IMR-90 (cell line): ENCODE data around the gene SERBP1. TPM values are rescaled to one million over a fixed set of nuclear protein-coding genes. Genes with fewer than 3 reads are reported as not detected.

ENCODE experiments used
- ATAC-seq: fragments of 200-7000 bp; cut with Tn5 transposase; 2 replicates; pipeline ENCODE4 v1.9.1; 2020; ENCODE audit warnings: low read depth, mild to moderate bottlenecking, moderate library complexity
- BruUV-seq: library from RNA; stranded (reverse); fragments of 400-500 nt; replicated peaks from 2 replicates; lab custom pipeline; 2021; lab: Mats Ljungman, UMichigan
- CTCF ChIA-PET: fragments of 300-600 bp; formaldehyde crosslinking; extraction: SDS; loops from one replicate; lab custom pipeline; 2021; ENCODE audit warnings: antibody characterized with exemption; lab: Yijun Ruan, JAX
- POLR2A ChIA-PET: fragments of 300-600 bp; sonication (Branson Sonifier 250); formaldehyde crosslinking; loops from one replicate; lab custom pipeline; 2022; ENCODE audit warnings: antibody characterized with exemption; ENCODE audit not compliant: unreplicated experiment; lab: Charles Lee
- DNase-seq: peaks from one replicate; pipeline ENCODE4 v3.0.0; 2013
- H2AFZ ChIP-seq: replicated peaks from 2 replicates; pipeline ENCODE3; 2013; ENCODE audit warnings: low read length, mild to moderate bottlenecking; ENCODE audit not compliant: poor library complexity
- H2AK5ac ChIP-seq: 2 replicates; pipeline ENCODE4 v1.6.1; 2013; ENCODE audit warnings: low read depth, low read length, inconsistent platforms
- H2AK9ac ChIP-seq: replicated peaks from 2 replicates; pipeline ENCODE3; 2013; ENCODE audit warnings: mild to moderate bottlenecking, low read depth, low read length, moderate library complexity; ENCODE audit not compliant: poor library complexity
- H2BK120ac ChIP-seq: 2 replicates; pipeline ENCODE4 v1.6.1; 2013; ENCODE audit warnings: low read depth, low read length, inconsistent platforms
- H2BK15ac ChIP-seq: 3 replicates; pipeline ENCODE4 v1.6.1; 2013; ENCODE audit warnings: low read depth, low read length, inconsistent platforms
- H2BK20ac ChIP-seq: 2 replicates; pipeline ENCODE4 v1.6.1; 2013; ENCODE audit warnings: low read depth, mild to moderate bottlenecking, inconsistent platforms, low read length, moderate library complexity
- H2BK5ac ChIP-seq: 2 replicates; pipeline ENCODE4 v1.6.1; 2013; ENCODE audit warnings: mild to moderate bottlenecking, low read depth, low read length, inconsistent platforms; ENCODE audit not compliant: poor library complexity, severe bottlenecking
- H3K14ac ChIP-seq: replicated peaks from 2 replicates; pipeline ENCODE4 v1.6.1; 2013; ENCODE audit warnings: low read depth, low read length, inconsistent platforms
- H3K18ac ChIP-seq: 2 replicates; pipeline ENCODE4 v1.6.1; 2013; ENCODE audit warnings: low read depth, low read length, control low read depth
- H3K23ac ChIP-seq: 2 replicates; pipeline ENCODE4 v1.6.1; 2013; ENCODE audit warnings: low read depth, low read length, inconsistent platforms
- H3K27ac ChIP-seq: 2 replicates; pipeline ENCODE4 v1.5.1; 2013; ENCODE audit warnings: mild to moderate bottlenecking, control low read depth, low read length; ENCODE audit not compliant: insufficient read depth
- H3K27me3 ChIP-seq: 2 replicates; pipeline ENCODE4 v1.6.1; 2013; ENCODE audit warnings: low read length; ENCODE audit not compliant: control insufficient read depth, insufficient read depth
- H3K36me3 ChIP-seq: 2 replicates; pipeline ENCODE4 v1.6.1; 2013; ENCODE audit warnings: low read length, mixed read lengths; ENCODE audit not compliant: control insufficient read depth, insufficient read depth
- H3K4ac ChIP-seq: 2 replicates; pipeline ENCODE4 v1.6.1; 2013; ENCODE audit warnings: low read depth, low read length, inconsistent platforms
- H3K4me1 ChIP-seq: 2 replicates; pipeline ENCODE4 v1.6.1; 2013; ENCODE audit warnings: low read length, mixed read lengths; ENCODE audit not compliant: control insufficient read depth, insufficient read depth
- H3K4me2 ChIP-seq: 2 replicates; pipeline ENCODE4 v1.6.1; 2013; ENCODE audit warnings: low read depth, mild to moderate bottlenecking, control low read depth, low read length, moderate library complexity
- H3K4me3 ChIP-seq: 2 replicates; pipeline ENCODE4 v1.5.1; 2013; ENCODE audit warnings: low read depth, mild to moderate bottlenecking, control low read depth, low read length, moderate library complexity; ENCODE audit not compliant: insufficient read depth
- H3K56ac ChIP-seq: 2 replicates; pipeline ENCODE4 v1.6.1; 2013; ENCODE audit warnings: low read length, inconsistent platforms; ENCODE audit not compliant: insufficient read depth; ENCODE audit errors: extremely low read depth
- H3K79me1 ChIP-seq, 2 experiments: 2 replicates each; pipeline ENCODE4 v1.6.1; 2013; ENCODE audit warnings: low read length in 2 of 2, inconsistent platforms in 1 of 2, low read depth in 1 of 2
- H3K9ac ChIP-seq: 2 replicates; pipeline ENCODE4 v1.6.1; 2013; ENCODE audit warnings: low read depth, low read length, control low read depth
- H3K9me1 ChIP-seq: 2 replicates; pipeline ENCODE4 v1.6.1; 2013; ENCODE audit warnings: low read length, inconsistent platforms; ENCODE audit not compliant: insufficient read depth
- H3K9me3 ChIP-seq: 2 replicates; pipeline ENCODE4 v1.6.1; 2013; ENCODE audit warnings: low read length; ENCODE audit not compliant: control insufficient read depth, insufficient read depth
- H4K20me1 ChIP-seq: 2 replicates; pipeline ENCODE4 v1.6.1; 2013; ENCODE audit warnings: low read length, inconsistent platforms; ENCODE audit not compliant: insufficient read depth
- H4K5ac ChIP-seq: 2 replicates; pipeline ENCODE4 v1.6.1; 2013; ENCODE audit warnings: mild to moderate bottlenecking, low read depth, low read length, control low read depth
- H4K8ac ChIP-seq, 2 experiments: 2 replicates each; pipeline ENCODE4 v1.6.1; 2013; ENCODE audit warnings: low read depth in 2 of 2, low read length in 2 of 2, control low read depth in 1 of 2, inconsistent platforms in 1 of 2
- H4K91ac ChIP-seq: 2 replicates; pipeline ENCODE4 v1.6.1; 2013; ENCODE audit warnings: low read depth, low read length, inconsistent platforms; ENCODE audit not compliant: insufficient read depth
- BHLHE40 ChIP-seq: fragments of 150-350 bp; IDR thresholded peaks from 2 replicates; pipeline ENCODE4 v1.6.1; 2016; ENCODE audit warnings: mild to moderate bottlenecking, low read depth, low read length
- CTCF ChIP-seq: conservative IDR thresholded peaks from 2 replicates; pipeline ENCODE4 v1.5.1; 2012; ENCODE audit warnings: mild to moderate bottlenecking, low read depth, low read length, improper control_type of control experiment
- ELK1 ChIP-seq: fragments of 150-350 bp; IDR thresholded peaks from 2 replicates; pipeline ENCODE4 v1.6.1; 2016; ENCODE audit warnings: low read depth, mild to moderate bottlenecking, low read length, moderate library complexity, borderline replicate concordance
- MXI1 ChIP-seq: IDR thresholded peaks from 2 replicates; pipeline ENCODE4 v1.6.1; 2012; ENCODE audit warnings: low read depth, mild to moderate bottlenecking, low read length, moderate library complexity, borderline replicate concordance
- NFE2L2 ChIP-seq: fragments of 150-350 bp; IDR thresholded peaks from 2 replicates; pipeline ENCODE4 v1.6.1; 2016; ENCODE audit warnings: low read depth, mild to moderate bottlenecking, low read length
- POLR2A ChIP-seq: IDR thresholded peaks from 2 replicates; pipeline ENCODE4 v1.6.1; 2012; ENCODE audit warnings: mild to moderate bottlenecking, low read depth, low read length
- RAD21 ChIP-seq: IDR thresholded peaks from 2 replicates; pipeline ENCODE4 v1.6.1; 2012; ENCODE audit warnings: low read length, improper control_type of control experiment
- RCOR1 ChIP-seq: IDR thresholded peaks from 2 replicates; pipeline ENCODE4 v1.6.1; 2012; ENCODE audit warnings: mild to moderate bottlenecking, low read length, improper control_type of control experiment; ENCODE audit not compliant: insufficient replicate concordance
- WGBS, 2 experiments: methylation state at CpG; one replicate each; pipeline versions ENCODE4 v1.1.5 to v1.1.7; 2013; ENCODE audit warnings: missing lambda C conversion rate in 2 of 2; ENCODE audit not compliant: insufficient read length in 1 of 2; ENCODE audit errors: extremely low coverage in 2 of 2; 5-methylcytosine and 5-hydroxymethylcytosine counted together
- dilution Hi-C: fragments of 300-500 bp; cut with HindIII; formaldehyde crosslinking; loops from one replicate; pipeline ENCODE4 v1.14.3; 2018; ENCODE audit warnings: low sequenced_read_pairs; ENCODE audit not compliant: unreplicated experiment
- in situ Hi-C: fragments of 300-500 bp; cut with MboI; formaldehyde crosslinking; loops from 3 replicates; pipeline ENCODE4 v1.14.3; 2019; ENCODE audit warnings: low sequenced_read_pairs, inconsistent platforms, mixed read lengths
- intact Hi-C: fragments of 100-400 bp; cut with micrococcal nuclease; formaldehyde crosslinking; loops from 2 replicates; pipeline ENCODE4 v1.10.0; 2022
- polyA plus RNA-seq, 3 experiments: library from polyadenylated mRNA; depleted of rRNA; stranded (reverse); fragments of >200 nt; gene quantifications; 2 replicates each; pipeline ENCODE4 v1.2.3, GENCODE V29; 2012; ENCODE audit warnings: low replicate concordance in 1 of 3
- total RNA-seq: library from RNA; depleted of rRNA; stranded (reverse); fragments of >200 nt; gene quantifications from 2 replicates; pipeline ENCODE4 v1.2.3, GENCODE V29; 2012
- TF ChIP-seq, protein P1 (sequence below): fragments of 150-350 bp; IDR thresholded peaks from 2 replicates; pipeline ENCODE4 v1.6.1; 2017; ENCODE audit warnings: mild to moderate bottlenecking, antibody characterized with exemption, low read length, low read depth

Gene SERBP1
- total and polyA plus RNA-seq, 2 of the 4 experiments (the other 2 are of a cell fraction), result 94.1 to 153 TPM

DNA sequence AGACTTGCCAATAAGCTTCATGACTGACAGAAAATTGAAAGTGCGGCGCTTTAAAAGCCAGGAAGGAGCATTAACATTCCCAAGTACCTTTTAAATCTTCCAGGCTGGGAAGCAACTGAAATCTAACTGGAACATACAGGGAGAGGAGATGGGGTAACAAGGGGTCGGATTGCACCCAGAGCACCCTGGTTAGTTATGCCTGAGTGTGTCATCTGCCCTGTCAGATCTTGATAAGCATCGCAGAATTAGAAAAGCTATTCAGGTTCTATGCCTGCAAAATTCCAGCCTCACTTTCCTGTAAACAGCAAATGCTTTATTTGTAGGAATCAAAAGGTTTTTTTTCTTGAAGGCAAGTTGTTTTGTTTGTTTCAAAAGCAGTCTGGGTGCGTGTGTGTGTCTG lies 58.5 kb downstream of the SERBP1 start:
- in situ Hi-C loops, result no loop called here
- POLR2A ChIA-PET, result no interaction called here
- intact Hi-C loops, result no loop called here
- H2AFZ ChIP-seq, result no peak overlapping the region
- H3K9ac ChIP-seq, result no peak overlapping the region
- no peak overlapping the region for H3K4me2 ChIP-seq
- H3K23ac ChIP-seq, result no peak overlapping the region
- H3K4me1 ChIP-seq, result no peaks in the 10 kb centered on the region; the same call in 1 of the 2 replicates
- dilution Hi-C loops, result no loop called here
- H2BK15ac ChIP-seq, result no peak overlapping the region
- H4K20me1 ChIP-seq, result no peaks in the 10 kb centered on the region
- H3K18ac ChIP-seq, result no peak overlapping the region
- 100% methylated on average over 1 of the region's 5 CpGs; no CpG with 5 or more reads in 1 of the 2 experiments for WGBS, 2 experiments
- CTCF ChIA-PET, result interaction anchor here (0.6 kb wide), 1 partner anchor 31 kb away, joined by 3 read pairs; no protein-coding TSS in a partner anchor
- H2AK9ac ChIP-seq, result no peak overlapping the region
- H4K8ac ChIP-seq, result no peak overlapping the region
- peak; percentile 40; the same call in 1 of the 2 replicates for ATAC-seq
- H3K36me3 ChIP-seq, result no peaks in the 10 kb centered on the region
- no peak overlapping the region for H3K4me3 ChIP-seq
- TF ChIP-seq CTCF (no peak), POLR2A (no peak), ELK1 (no peak), RCOR1 (no peak), MXI1 (no peak), BHLHE40 (no peak), NFE2L2 (no peak), RAD21 (no peak)
- TF ChIP-seq, protein P1, sequence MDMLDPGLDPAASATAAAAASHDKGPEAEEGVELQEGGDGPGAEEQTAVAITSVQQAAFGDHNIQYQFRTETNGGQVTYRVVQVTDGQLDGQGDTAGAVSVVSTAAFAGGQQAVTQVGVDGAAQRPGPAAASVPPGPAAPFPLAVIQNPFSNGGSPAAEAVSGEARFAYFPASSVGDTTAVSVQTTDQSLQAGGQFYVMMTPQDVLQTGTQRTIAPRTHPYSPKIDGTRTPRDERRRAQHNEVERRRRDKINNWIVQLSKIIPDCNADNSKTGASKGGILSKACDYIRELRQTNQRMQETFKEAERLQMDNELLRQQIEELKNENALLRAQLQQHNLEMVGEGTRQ, result no peak
- H3K14ac ChIP-seq, result no peak overlapping the region
- H2BK120ac ChIP-seq, result no peak overlapping the region
- no peak overlapping the region for H3K56ac ChIP-seq
- no peak overlapping the region for H3K27ac ChIP-seq
- no peaks in the 10 kb centered on the region for H3K9me3 ChIP-seq
- H3K27me3 ChIP-seq, result no peaks in the 10 kb centered on the region
- no peak overlapping the region for H2BK5ac ChIP-seq
- BruUV-seq, result no TSS peak
- H4K91ac ChIP-seq, result no peak overlapping the region
- no peak overlapping the region for H3K4ac ChIP-seq
- no peaks in the 10 kb centered on the region for H3K79me1 ChIP-seq
- no peaks in the 10 kb centered on the region for H3K9me1 ChIP-seq
- H2AK5ac ChIP-seq, result no peak overlapping the region
- DNase-seq, result peak; percentile 39
- H4K5ac ChIP-seq, result no peak overlapping the region
- H2BK20ac ChIP-seq, result no peak overlapping the region
